SU-DHL-6 (cell line): ENCODE results near the gene FABP6.

ENCODE experiments used
- H2AFZ ChIP-seq: fragments of 200-600 bp; sonication (generic); 2 replicates; pipeline ENCODE4 v1.6.1; 2014; ENCODE audit warnings: low read depth, mild to moderate bottlenecking, moderate library complexity, mixed read lengths, antibody characterized with exemption, low read length; ENCODE audit not compliant: severe bottlenecking
- H3F3A ChIP-seq: fragments of 200-600 bp; shearing (Covaris generic); 2 replicates; pipeline ENCODE4 v1.6.0; 2016; ENCODE audit warnings: antibody characterized with exemption, mild to moderate bottlenecking; ENCODE audit not compliant: insufficient read depth
- H3K27ac ChIP-seq: fragments of 200-600 bp; sonication (generic); 2 replicates; pipeline ENCODE4 v1.5.1; 2016; ENCODE audit warnings: low read depth, mild to moderate bottlenecking, low read length, moderate library complexity, mixed read lengths
- H3K27me3 ChIP-seq: fragments of 200-600 bp; sonication (generic), shearing (Covaris generic); 2 replicates; pipeline ENCODE4 v1.6.0; 2014; ENCODE audit warnings: mild to moderate bottlenecking, low read length
- H3K36me3 ChIP-seq: fragments of 200-600 bp; sonication (generic); 2 replicates; pipeline ENCODE4 v1.6.1; 2014; ENCODE audit warnings: mild to moderate bottlenecking, low read length, mixed read lengths
- H3K4me2 ChIP-seq: fragments of 300-600, 200-600 bp; shearing (Covaris generic), sonication (generic); 2 replicates; pipeline ENCODE4 v1.6.0; 2014; ENCODE audit warnings: low read length, low read depth, mild to moderate bottlenecking; ENCODE audit not compliant: poor library complexity, severe bottlenecking
- H3K4me3 ChIP-seq: fragments of 200-600 bp; sonication (generic); 2 replicates; pipeline ENCODE4 v1.5.1; 2014; ENCODE audit warnings: antibody characterized with exemption, low read length, mild to moderate bottlenecking, mixed read lengths; ENCODE audit not compliant: insufficient read depth, poor library complexity, severe bottlenecking
- H3K79me2 ChIP-seq: fragments of 200-600 bp; sonication (generic); 2 replicates; pipeline ENCODE4 v1.6.1; 2014; ENCODE audit warnings: mild to moderate bottlenecking, low read length, moderate library complexity; ENCODE audit not compliant: insufficient read depth
- H3K9ac ChIP-seq: fragments of 200-600 bp; sonication (generic); 2 replicates; pipeline ENCODE4 v1.7.0; 2014; ENCODE audit warnings: mild to moderate bottlenecking, low read length
- H3K9me2 ChIP-seq: fragments of 200-600 bp; sonication (generic); replicated peaks from 2 replicates; pipeline ENCODE4 v1.6.1; 2014; ENCODE audit warnings: low read length; ENCODE audit not compliant: insufficient read depth
- H3K9me3 ChIP-seq: fragments of 200-600 bp; sonication (generic); 2 replicates; pipeline ENCODE4 v1.6.1; 2014; ENCODE audit warnings: low read length, mixed read lengths; ENCODE audit not compliant: insufficient read depth
- H4K20me1 ChIP-seq: fragments of 200-600 bp; sonication (generic); 2 replicates; pipeline ENCODE4 v1.6.1; 2014; ENCODE audit warnings: low read depth, mild to moderate bottlenecking, antibody characterized with exemption, low read length, moderate library complexity, mixed read lengths
- CTCF ChIP-seq: fragments of 200-600 bp; sonication (generic); IDR thresholded peaks from one replicate; pipeline ENCODE4 v1.5.1; 2017; ENCODE audit warnings: antibody characterized with exemption, mild to moderate bottlenecking, low read length, moderate library complexity; ENCODE audit not compliant: insufficient read depth, poor library complexity, severe bottlenecking
- EZH2phosphoT487 ChIP-seq: fragments of 200-600 bp; sonication (generic), shearing (Covaris generic); conservative IDR thresholded peaks from 2 replicates; pipeline ENCODE4 v1.6.1; 2018; ENCODE audit warnings: mild to moderate bottlenecking, antibody characterized with exemption, low read length, moderate library complexity, mixed read lengths

Gene FABP6

GRCh38 chr5:160250226-160250625, 20.9 kb downstream of the FABP6 start:
- H3K9me2 ChIP-seq: no peaks in the 10 kb centered on the region
- H3K9ac ChIP-seq: no peak overlapping the region
- H3K79me2 ChIP-seq: no peaks in the 10 kb centered on the region
- no peaks in the 10 kb centered on the region for H3K9me3 ChIP-seq
- TF ChIP-seq CTCF: no peak
- no peak for TF ChIP-seq EZH2phosphoT487
- no peak overlapping the region for H2AFZ ChIP-seq
- no peaks in the 10 kb centered on the region for H3F3A ChIP-seq
- H4K20me1 ChIP-seq: no peaks in the 10 kb centered on the region
- no peak overlapping the region for H3K27ac ChIP-seq
- no peak overlapping the region for H3K4me3 ChIP-seq
- no peaks in the 10 kb centered on the region for H3K36me3 ChIP-seq
- no peaks in the 10 kb centered on the region for H3K27me3 ChIP-seq
- no peak overlapping the region for H3K4me2 ChIP-seq

GRCh38 chr5:160250826-160251225, 21.5 kb downstream of the FABP6 start:
- no peaks in the 10 kb centered on the region for H3K36me3 ChIP-seq
- H3K79me2 ChIP-seq: no peaks in the 10 kb centered on the region
- no peak overlapping the region for H3K27ac ChIP-seq
- TF ChIP-seq EZH2phosphoT487 (no peak), CTCF (no peak)
- no peaks in the 10 kb centered on the region for H3K27me3 ChIP-seq
- H3K9ac ChIP-seq: no peak overlapping the region
- no peaks in the 10 kb centered on the region for H3F3A ChIP-seq
- H3K9me2 ChIP-seq: no peaks in the 10 kb centered on the region
- no peak overlapping the region for H2AFZ ChIP-seq
- H3K4me2 ChIP-seq: no peak overlapping the region
- H3K9me3 ChIP-seq: no peaks in the 10 kb centered on the region
- no peak overlapping the region for H3K4me3 ChIP-seq
- no peaks in the 10 kb centered on the region for H4K20me1 ChIP-seq

- no peaks in the 10 kb centered on the region for H3K36me3 ChIP-seq
- no peak overlapping the region for H3K27ac ChIP-seq
- no peaks in the 10 kb centered on the region for H4K20me1 ChIP-seq
- H3K9me2 ChIP-seq: no peaks in the 10 kb centered on the region
- no peak overlapping the region for H3K9ac ChIP-seq
- H3F3A ChIP-seq: no peaks in the 10 kb centered on the region
- H3K4me3 ChIP-seq: no peak overlapping the region
- no peak overlapping the region for H3K4me2 ChIP-seq
- no peaks in the 10 kb centered on the region for H3K27me3 ChIP-seq
- no peak overlapping the region for H2AFZ ChIP-seq
- no peak for TF ChIP-seq CTCF
- TF ChIP-seq EZH2phosphoT487: no peak
- H3K79me2 ChIP-seq: no peaks in the 10 kb centered on the region
- no peaks in the 10 kb centered on the region for H3K9me3 ChIP-seq
Measured at GRCh38 chr5:160251406-160252155, 22.3 kb downstream of the FABP6 start.
